Calu3 (cell line): Measurements from ENCODE around the gene MLLT6. TPM values are rescaled to one million over a fixed set of nuclear protein-coding genes. Genes with fewer than 3 reads are reported as not detected.

ENCODE experiments used
- BruUV-seq: library from RNA; stranded (reverse); fragments of 400-500 nt; replicated peaks from 2 replicates; lab custom pipeline; 2021; lab: Mats Ljungman, UMichigan
- CTCF ChIA-PET: fragments of 300-600 bp; sonication (Branson Sonifier 250); formaldehyde crosslinking; loops from one replicate; lab custom pipeline; 2022; ENCODE audit warnings: antibody characterized with exemption; lab: Charles Lee
- DNase-seq: peaks from one replicate; pipeline ENCODE4 v3.0.0; 2022
- H3K27ac Mint-ChIP-seq: one replicate; pipeline ENCODE4 v1.8.0; 2022; ENCODE audit warnings: mixed read lengths; ENCODE audit not compliant: unreplicated experiment
- H3K27me3 Mint-ChIP-seq: one replicate; pipeline ENCODE4 v1.8.0; 2022; ENCODE audit warnings: mixed read lengths; ENCODE audit not compliant: unreplicated experiment
- H3K36me3 Mint-ChIP-seq: one replicate; pipeline ENCODE4 v1.8.0; 2022; ENCODE audit warnings: mild to moderate bottlenecking, moderate library complexity, mixed read lengths; ENCODE audit not compliant: insufficient read depth, unreplicated experiment
- H3K4me1 Mint-ChIP-seq: one replicate; pipeline ENCODE4 v1.8.0; 2022; ENCODE audit warnings: mild to moderate bottlenecking, low read depth, mixed read lengths; ENCODE audit not compliant: unreplicated experiment
- H3K4me3 Mint-ChIP-seq: one replicate; pipeline ENCODE4 v1.8.0; 2022; ENCODE audit warnings: mild to moderate bottlenecking, low read depth, moderate library complexity, mixed read lengths; ENCODE audit not compliant: unreplicated experiment
- H3K9me3 Mint-ChIP-seq: one replicate; pipeline ENCODE4 v1.8.0; 2022; ENCODE audit warnings: low read depth, mixed read lengths; ENCODE audit not compliant: unreplicated experiment
- CTCF ChIP-seq: fragments of 200-600 bp; IDR thresholded peaks from one replicate; pipeline ENCODE4 v1.8.0; 2022; ENCODE audit warnings: antibody characterized with exemption; ENCODE audit not compliant: unreplicated experiment
- intact Hi-C: fragments of 100-400 bp; cut with micrococcal nuclease; formaldehyde crosslinking; loops from one replicate; pipeline ENCODE4 v1.10.0; 2022; ENCODE audit not compliant: unreplicated experiment
- total RNA-seq: library from RNA; stranded (reverse); gene quantifications from 2 replicates; pipeline ENCODE4 v1.2.3, GENCODE V29; 2022

Gene MLLT6
- total RNA-seq, 1 experiment from 2014 or later = 463 TPM

- TF ChIP-seq CTCF = no peak
- Mint-ChIP-seq H3K27me3 (no peaks in the 10 kb centered on the region), H3K9me3 (no peaks in the 10 kb centered on the region), H3K4me3 (peak overlapping the region; percentile 78), H3K4me1 (peaks cover 36% of the 10 kb centered on the region), H3K36me3 (peaks cover 92% of the 10 kb centered on the region), H3K27ac (peak overlapping the region; percentile 85)
- DNase-seq = peak; percentile 74
- BruUV-seq = no TSS peak
- CTCF ChIA-PET = interaction anchor here (0.5 to 1.9 kb wide), 15 partner anchors 12 to 1188 kb away, joined by 3 to 11 read pairs (median 4); partner anchors contain the start of genes ARHGAP23, CISD3 and LASP1
- intact Hi-C loops = loop anchor here (2.0 to 5.0 kb wide), 3 partner anchors 48 to 401 kb away; partner anchors contain the start of gene PLXDC1
These were observed 46.2 kb downstream of the MLLT6 start for GRCh38 chr17:38751144-38751807.

GRCh38 chr17:38751808-38752307, 46.8 kb downstream of the MLLT6 start:
- no peaks in the 10 kb centered on the region for H3K27me3 Mint-ChIP-seq
- H3K9me3 Mint-ChIP-seq = no peaks in the 10 kb centered on the region
- DNase-seq = peak; percentile 99
- no peak for TF ChIP-seq CTCF
- H3K36me3 Mint-ChIP-seq = peaks cover 92% of the 10 kb centered on the region
- peaks cover 30% of the 10 kb centered on the region for H3K4me1 Mint-ChIP-seq
- TSS peak; percentile 56 for BruUV-seq
- CTCF ChIA-PET = interaction anchor here (0.5 to 2.0 kb wide), 17 partner anchors 9 to 1188 kb away, joined by 3 to 11 read pairs (median 4); partner anchors contain the start of gene CISD3
- intact Hi-C loops = loop anchor here (2.0 to 5.0 kb wide), 3 partner anchors 49 to 400 kb away; partner anchors contain the start of gene PLXDC1
- peak overlapping the region; percentile 85 for H3K27ac Mint-ChIP-seq
- H3K4me3 Mint-ChIP-seq = peak overlapping the region; percentile 78

GRCh38 chr17:38752308-38753070, 47.4 kb downstream of the MLLT6 start, which contains the start of gene PSMB3:
Gene PSMB3, plus strand, starts transcription at chr17:38752741. Its CDS starts 86 bp downstream, at chr17:38752827.
- Mint-ChIP-seq H3K4me3 (peak within 1 kb of the TSS; percentile 78), H3K27me3 (no peaks in the 10 kb centered on the region), H3K4me1 (peaks cover 28% of the 10 kb centered on the region), H3K36me3 (peaks cover 86% of the 10 kb centered on the region), H3K9me3 (no peaks in the 10 kb centered on the region), H3K27ac (peak within 1 kb of the TSS; percentile 85)
- CTCF ChIA-PET = interaction anchor here (0.5 to 2.0 kb wide), 16 partner anchors 8 to 1187 kb away, joined by 3 to 11 read pairs (median 4); partner anchors contain the start of gene CISD3
- no TSS peak for BruUV-seq
- intact Hi-C loops = loop anchor here (5.0 kb wide), 2 partner anchors 115 to 400 kb away; partner anchors contain the start of gene PLXDC1
- DNase-seq = peak; percentile 100
- no peak for TF ChIP-seq CTCF

- TF ChIP-seq CTCF = no peak
- BruUV-seq = TSS peak; percentile 70
- peak overlapping the region; percentile 78 for H3K4me3 Mint-ChIP-seq
- intact Hi-C loops = loop anchor here (5.0 kb wide), 2 partner anchors 114 to 399 kb away; partner anchors contain the start of gene PLXDC1
- no peaks in the 10 kb centered on the region for H3K9me3 Mint-ChIP-seq
- no peak for DNase-seq
- no peaks in the 10 kb centered on the region for H3K27me3 Mint-ChIP-seq
- H3K4me1 Mint-ChIP-seq = peaks cover 28% of the 10 kb centered on the region
- H3K36me3 Mint-ChIP-seq = peaks cover 84% of the 10 kb centered on the region
- H3K27ac Mint-ChIP-seq = peak overlapping the region; percentile 85
- CTCF ChIA-PET = interaction anchor here (2.0 kb wide), 1 partner anchor 401 kb away, joined by 9 read pairs; no protein-coding TSS in a partner anchor
These were observed 48.0 kb downstream of the MLLT6 start for GRCh38 chr17:38753071-38753506.
